Activated CD4-positive, alpha-beta T cell treated with anti-CD3 and anti-CD28 coated beads for 24 hours (primary cell): Measurements from ENCODE around the gene SFXN3.
A peak's percentile ranks its signal among the peaks of the same experiment; 100 is the strongest.

Experiments used
- DNase-seq, 2 donors: peaks; one replicate each; pipeline ENCODE4 v3.0.0-alpha.2; 2020; ENCODE audit warnings: low read depth in 2 of 2

Gene SFXN3

DNA sequence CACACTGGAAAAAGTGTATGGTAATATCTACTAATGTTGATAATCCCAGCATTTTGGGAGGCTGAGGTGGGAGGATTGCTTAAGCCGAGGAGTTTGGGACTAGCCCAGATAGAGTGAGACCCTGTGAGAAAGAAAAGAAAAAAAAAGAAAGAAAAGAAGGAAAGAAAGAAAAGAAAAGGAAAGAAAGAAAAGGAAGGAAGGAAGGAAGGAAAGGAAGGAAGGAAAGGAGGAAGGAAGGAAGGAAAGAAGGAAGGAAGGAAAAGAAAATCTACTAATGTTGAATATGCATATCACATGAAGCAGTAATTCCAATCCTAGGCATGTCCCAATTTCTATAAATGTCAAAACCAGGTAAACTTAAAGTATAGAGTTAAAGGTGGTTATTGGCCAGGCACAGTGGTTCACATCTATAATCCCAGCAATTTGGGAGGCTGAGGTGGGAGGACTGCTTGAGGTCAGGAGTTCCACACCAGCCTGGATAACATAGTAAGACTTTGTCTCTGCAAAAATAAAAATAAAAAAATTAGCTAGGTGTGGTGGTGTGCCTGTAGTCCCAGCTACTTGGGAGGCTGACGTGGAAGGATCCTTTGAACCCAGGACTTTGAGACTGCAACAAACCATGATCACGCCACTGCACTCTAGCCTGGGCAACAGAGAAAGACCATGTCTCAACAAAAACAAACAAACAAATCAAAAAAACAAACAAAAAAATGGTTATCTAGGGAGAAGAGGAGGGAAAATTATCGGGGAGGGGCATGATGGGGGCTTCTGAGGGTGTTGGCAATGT, 25.5 kb downstream of the SFXN3 start:
- no peak for DNase-seq

DNA sequence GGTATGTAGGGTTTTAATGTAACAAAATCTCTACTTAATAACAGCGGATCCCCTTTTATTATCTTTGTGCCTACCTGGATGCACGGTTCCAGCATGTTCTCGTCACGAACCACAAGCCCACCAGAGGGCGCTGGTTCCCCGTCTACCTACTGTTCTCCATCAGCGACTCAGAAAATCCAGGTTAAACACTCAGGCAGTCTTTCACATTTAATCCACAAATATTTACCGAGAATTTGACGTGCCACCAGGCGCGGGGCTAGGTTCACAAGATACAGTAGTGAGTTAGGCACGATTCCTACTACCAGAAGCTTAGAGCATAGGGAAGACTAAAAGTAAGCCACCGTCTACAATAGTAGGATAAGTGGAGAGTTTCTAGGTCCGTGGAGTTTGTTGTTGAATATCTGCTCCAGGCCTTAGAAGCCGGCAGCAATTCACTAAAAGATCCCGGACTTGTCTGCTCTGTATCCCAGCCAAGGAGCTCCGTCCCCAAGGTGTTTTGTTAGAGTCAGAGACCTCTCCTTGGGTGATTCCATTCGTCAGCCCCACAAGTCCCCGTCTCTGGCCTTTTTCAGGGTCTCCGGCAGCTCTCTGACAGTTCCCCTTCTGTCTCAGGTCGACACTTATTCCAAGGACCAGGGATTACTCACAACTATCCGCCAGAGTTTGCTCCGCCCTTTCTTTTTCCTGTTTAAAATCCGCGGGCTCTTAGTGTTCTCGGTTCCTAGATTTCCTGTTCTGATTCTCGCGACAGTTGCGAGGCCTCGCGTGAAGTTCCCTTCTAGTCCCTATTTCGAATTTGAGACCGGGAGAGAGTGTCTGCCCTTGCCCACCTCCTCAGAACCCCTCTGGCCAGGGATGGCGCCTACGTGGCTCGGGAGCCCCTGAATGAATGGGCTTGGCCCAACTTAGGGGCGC, 29.3 kb downstream of the SFXN3 start:
- peak; percentile 87 to 92 for DNase-seq

DNA sequence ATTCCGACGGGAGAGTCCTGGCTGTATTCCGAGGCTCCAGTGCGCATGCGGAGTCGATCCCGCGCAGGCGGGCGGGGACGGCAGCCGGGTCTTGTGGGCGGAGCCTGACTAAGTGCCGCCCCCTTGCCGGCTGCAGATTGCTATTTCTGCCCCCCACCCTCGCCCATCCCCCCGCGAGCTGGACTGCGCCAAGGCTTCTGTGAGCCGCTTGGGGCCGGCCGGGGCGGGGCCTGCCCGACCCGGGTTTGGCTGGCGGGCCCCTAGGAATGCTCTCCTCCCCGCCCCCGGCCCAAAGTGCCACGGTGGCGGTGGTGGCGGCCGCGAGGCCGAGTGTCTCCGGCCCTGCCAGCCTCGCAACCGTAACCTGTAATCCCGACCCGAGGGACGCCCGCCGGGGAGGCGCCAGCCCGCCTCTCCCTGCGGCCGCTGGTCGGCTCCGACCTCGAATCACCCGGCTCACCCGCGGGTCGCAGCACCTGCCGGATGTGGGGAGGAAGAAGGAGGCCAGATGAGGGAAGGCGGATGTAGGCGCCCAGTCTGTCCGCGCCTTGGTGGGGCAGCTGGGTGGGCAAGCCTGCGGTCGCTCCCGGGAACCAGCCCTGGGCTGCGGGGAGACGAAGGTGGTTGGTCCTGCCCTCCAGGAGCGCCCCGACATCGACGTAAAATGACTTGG, 30.1 kb downstream of the SFXN3 start:
- DNase-seq, result peak; percentile 87 to 89

DNA sequence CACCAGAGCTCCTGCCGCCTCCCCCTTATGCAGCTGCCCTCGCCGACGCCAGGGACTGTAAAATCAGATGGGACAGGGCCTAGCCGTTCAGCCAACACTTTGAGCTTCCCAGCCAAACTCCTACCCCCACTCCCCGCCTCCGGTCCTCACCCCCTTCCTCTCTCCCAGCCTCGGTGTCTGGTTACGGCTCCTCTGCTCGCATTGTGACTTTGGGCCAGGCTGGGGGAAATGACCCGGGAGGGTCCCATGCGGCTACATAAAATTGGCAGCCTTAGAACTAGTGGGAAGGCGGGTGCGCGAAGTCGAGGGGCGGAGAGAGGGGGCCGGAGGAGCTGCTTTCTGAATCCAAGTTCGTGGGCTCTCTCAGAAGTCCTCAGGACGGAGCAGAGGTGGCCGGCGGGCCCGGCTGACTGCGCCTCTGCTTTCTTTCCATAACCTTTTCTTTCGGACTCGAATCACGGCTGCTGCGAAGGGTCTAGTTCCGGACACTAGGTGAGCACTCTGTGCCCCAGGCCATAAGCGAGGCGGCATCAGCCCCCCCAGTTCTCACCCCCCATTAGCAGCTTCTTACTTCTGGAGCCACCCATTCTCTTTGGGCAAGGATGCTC, 30.7 kb downstream of the SFXN3 start, which contains the start of gene KAZALD1:
TSS of gene KAZALD1 (plus strand) at position 366 of the 608 bp plus-strand sequence. CDS start 604 bp downstream, outside the sequence.
- no peak for DNase-seq

DNA sequence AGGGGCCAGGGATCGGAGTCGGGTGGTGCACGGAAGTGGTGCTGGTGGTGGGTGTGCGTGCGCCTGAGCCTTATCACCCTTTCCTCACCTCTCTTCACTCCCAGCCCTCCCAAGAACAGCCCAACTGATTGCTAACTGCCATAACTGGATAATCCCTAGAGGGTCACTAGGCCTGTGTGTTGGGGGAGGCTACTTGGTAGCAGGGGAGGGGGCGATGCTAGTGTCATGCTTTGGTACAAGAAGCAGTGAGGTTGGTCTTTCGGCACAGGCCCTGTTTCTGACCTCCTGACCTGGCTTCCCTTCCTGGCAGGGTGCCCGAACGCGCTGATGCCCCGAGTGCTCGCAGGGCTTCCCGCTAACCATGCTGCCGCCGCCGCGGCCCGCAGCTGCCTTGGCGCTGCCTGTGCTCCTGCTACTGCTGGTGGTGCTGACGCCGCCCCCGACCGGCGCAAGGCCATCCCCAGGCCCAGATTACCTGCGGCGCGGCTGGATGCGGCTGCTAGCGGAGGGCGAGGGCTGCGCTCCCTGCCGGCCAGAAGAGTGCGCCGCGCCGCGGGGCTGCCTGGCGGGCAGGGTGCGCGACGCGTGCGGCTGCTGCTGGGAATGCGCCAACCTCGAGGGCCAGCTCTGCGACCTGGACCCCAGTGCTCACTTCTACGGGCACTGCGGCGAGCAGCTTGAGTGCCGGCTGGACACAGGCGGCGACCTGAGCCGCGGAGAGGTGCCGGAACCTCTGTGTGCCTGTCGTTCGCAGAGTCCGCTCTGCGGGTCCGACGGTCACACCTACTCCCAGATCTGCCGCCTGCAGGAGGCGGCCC, 31.4 kb downstream of the SFXN3 start:
- no peak for DNase-seq

DNA sequence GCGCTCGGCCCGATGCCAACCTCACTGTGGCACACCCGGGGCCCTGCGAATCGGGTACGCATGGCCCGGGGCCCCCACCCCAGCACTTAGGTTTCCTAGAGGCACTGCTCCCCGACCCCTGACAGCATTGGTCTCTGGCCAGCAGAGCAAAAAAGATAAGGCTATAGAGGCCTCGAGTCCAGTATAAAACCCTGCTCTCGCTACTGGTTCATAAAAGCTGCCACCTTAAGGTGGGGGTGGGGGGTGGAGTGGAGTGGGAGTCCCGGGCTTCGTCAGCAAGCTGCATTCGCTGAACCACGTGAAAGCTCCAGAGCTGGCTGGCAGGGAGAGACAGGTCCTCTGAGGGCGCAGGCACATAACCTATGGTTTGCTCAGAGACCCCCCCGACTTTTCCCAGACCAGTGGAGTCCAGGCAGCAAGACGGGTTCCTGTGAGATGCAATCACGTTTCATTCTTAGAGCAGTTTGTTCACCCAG, 32.1 kb downstream of the SFXN3 start:
- DNase-seq, result no peak

DNA sequence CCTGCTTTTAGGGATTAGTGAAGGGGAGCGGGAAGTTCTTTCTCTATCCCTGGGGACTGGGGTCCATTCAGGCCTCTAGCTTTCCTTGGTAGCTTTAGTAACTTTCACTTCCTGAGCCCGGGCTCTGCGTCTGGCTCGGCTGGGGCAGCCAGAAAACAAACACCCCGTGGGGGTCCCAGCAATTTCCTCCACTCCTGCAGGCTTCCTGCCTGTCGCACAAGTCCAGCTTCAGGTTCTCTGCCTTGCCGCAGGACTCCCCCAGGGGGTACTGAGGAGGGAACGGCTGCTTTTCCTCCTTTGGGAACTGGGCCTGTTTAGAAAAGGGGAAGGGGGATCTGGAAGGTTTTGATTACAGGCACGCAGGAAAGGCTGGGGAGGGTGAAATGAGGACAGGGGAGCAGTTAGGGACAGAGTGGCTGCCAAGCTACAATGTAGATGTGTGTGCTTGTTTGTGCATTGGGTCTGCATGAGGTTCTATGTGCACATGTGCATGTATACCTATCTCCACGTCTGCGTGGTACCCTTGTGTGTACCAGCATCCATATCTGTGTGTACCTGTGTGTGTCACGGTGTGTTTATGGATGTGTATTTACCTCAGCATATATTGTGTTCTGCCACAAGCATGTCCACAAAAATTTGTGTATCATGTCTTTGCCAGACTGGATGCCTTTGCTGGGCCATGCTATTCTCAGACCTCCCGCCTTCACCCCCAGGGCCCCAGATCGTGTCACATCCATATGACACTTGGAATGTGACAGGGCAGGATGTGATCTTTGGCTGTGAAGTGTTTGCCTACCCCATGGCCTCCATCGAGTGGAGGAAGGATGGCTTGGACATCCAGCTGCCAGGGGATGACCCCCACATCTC, 32.7 kb downstream of the SFXN3 start:
- no peak for DNase-seq

DNA sequence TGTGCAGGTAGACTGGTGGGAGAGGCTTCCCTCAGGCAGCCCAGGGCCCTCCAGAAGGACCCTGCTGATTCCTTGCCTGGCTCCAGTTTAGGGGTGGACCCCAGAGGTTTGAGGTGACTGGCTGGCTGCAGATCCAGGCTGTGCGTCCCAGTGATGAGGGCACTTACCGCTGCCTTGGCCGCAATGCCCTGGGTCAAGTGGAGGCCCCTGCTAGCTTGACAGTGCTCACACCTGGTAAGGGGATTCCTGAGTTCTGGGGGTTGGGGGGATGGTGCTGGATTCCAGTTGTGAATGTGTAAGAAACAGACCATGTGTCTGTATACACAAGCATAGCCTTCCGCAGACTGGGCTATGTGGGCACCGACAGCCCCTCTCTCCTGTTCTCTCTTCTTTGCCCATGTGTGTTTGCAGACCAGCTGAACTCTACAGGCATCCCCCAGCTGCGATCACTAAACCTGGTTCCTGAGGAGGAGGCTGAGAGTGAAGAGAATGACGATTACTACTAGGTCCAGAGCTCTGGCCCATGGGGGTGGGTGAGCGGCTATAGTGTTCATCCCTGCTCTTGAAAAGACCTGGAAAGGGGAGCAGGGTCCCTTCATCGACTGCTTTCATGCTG, 33.5 kb downstream of the SFXN3 start:
- DNase-seq, result no peak

DNA sequence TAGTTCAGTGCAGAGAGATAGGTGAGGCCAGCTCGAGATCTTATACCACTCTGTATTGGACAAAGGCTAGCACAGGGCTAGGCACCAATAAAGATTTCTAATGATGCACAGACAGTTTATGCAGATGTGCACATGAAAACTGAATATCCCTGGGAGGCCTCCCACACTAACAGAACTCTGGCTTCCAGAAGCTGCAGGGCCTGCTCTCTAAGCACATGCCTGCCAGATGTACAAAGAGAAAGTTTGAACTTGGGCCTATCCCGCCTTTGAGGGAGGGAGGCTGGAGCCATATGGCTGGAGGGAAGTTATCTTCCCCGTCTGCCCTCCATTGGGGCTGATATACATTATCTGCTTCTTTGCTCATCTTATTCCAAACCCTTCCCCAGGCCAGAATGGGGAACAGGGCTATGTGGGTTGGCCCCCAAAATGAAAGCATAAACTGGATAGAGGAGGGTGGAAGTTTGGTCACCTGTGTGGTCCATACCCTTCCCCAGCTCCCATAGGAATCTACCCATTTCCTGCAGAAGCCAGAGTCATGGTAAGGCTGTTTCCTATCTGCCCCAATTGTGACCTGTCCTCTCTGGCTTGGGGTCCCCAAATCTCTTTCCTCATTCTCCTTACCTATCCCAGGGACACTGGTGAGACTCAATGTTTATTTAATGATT, 34.6 kb downstream of the SFXN3 start:
- DNase-seq, result no peak

DNA sequence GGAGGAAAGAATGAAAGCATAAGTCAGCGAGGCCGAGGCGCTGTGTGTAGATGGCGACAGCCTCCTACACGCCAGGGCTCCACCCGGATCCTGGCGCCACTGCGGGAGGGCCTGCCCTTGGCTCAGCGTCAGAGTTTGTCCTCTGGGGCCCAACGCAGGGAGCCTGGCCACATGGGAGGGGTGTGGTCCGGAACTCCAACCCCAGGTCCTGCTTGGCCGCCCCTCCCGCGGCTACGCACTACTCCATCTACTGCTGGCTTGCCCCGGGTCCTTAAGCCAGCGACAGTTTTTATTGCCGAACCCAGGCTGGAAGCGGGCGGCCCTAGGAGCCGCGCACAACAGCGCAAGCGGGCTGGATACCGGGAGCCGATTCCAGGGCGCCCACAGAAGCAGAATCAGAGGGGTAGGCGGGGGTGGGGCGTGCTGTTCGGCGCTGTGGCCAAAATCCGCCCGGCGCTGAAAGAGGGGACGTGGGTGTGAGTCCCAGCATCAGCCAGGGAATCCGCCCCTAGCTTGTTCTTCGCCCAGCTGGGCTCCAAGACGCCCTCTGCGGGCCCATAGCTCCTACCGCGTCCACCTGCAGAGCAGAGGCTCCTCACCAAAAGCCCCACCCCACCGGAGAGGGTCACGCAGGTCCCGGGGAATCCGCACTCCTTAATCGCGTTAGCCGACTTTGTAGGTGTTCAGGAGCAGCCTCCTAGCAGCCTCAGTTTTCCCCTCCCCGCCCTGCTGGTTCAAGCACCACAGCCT, 35.3 kb downstream of the SFXN3 start:
- no peak for DNase-seq

DNA sequence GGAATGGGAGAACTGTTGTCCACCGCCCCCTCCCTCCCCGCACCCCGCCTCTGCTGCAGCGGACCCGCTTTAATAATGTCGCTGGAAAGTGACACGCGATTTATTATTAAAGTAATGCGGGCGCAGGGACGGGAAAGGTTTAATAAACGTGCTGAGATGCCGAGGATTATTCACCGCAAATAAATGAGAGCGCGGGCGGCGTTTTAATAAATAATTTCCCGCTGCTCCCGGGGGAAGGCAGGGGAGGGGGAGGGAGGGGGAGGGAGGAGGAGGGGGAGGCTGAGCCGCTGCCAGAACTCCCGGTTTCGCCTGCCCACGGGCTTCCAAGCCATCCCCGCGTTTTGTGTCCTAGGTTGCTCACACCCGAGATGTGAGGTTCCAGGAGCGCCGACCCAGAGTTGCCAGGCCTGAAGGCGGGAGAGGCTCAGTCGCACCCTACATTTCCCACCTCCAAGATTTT, 35.9 kb downstream of the SFXN3 start:
- DNase-seq, result no peak

DNA sequence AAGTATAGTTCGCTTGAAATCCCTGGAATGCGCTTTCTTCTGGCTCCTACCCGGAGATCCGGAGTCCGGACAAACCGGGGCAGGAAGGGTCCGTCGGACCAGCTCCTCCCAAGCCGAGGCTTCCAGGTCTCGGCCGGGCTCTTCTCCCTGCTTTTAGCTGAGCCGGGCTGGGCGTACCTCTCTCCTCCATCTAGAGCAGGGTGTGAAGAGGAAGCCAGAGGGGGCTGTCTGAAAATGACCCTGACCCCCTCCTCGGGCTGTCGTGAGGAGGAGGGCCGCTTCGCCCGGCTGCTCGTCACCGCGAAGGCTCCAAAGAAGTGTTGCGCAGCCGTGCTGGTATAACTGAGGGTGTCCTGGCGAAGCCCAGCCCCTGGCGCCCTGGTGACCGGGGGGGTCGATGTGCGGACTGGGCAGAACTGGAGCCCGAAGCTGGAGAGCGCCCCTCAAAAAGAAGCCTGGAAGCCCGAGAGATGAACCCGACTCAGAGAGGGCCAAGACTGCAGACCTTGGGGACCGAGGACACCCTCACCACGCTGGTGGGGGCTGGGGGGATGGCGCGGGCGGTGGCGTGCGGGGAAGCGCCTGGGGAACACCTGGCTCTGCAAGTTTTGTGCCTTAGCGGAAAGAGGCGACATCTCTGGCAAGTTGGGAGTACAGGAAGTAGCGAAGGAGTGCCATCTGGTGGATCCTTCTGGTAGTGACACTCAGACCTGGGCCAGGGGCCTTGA, 36.5 kb downstream of the SFXN3 start:
- peak; percentile 66 to 75 for DNase-seq

DNA sequence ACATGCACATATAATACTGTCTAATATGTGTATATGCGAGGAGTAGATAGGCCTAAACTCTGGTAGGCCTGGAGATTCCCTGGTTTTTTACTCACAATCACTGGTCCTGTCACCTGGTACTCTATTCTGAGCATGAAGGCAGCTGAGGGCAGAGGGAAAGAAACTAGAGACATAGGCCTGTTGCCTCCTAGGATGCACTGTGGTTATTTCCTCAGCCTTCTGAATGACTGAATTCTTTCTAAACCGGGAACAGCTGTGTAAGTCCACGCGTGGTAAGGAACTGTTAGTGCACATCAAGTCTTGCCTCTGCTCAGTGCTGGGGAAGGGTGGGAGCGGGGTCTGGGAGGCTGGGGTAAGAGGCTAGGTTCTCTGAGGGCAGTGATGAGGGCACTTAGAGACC, 38.4 kb downstream of the SFXN3 start:
- DNase-seq, result no peak

DNA sequence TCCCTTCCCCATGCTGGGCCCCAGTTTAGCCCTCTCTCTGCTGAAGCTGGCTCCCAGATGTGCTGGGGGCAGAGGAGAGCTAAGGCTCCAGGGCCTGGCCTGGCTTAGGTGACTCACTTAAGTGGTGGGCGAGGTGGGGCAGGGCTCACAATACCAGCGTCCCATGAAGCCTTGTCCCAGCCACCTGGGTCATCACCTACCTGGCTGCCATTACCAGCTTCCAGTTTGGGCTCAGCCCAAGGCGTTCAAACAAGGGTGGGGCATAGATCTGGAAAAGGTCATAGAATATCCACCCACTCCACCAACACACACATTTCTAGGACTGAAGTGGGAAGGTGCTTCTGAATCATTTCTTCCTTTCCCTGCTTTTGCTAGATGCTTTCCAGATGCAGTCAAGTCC, 39.1 kb downstream of the SFXN3 start:
- no peak for DNase-seq

DNA sequence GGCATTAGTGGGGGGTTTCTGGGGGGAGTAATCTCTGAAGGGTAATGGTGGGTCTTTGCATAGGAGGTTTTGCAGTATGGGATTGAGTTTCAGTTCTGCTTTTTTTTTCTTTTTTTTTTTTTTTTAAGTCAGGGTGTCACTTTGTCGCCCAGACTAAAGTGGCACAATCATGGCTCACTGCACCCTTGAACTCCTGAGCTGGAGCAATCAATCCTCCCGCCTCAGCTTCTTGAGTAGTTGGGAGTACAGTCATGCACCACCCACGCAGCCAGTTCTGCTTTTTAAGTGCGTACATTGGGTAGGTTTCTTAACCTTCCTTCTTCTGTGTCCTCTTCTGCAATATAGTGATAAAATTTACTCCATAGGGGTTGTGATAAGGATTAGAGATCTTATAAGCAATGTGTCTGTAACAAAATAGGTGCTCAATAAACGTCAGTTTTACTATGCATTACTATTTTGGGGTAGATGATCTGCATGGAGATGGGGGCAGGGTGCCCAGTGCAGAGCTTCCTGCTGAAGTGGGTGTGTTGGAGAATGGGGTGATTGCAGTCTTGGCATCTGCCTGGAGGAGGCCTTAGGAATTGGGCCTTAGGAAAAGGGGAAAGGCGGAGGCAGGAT, 40.3 kb downstream of the SFXN3 start:
- DNase-seq, result no peak

DNA sequence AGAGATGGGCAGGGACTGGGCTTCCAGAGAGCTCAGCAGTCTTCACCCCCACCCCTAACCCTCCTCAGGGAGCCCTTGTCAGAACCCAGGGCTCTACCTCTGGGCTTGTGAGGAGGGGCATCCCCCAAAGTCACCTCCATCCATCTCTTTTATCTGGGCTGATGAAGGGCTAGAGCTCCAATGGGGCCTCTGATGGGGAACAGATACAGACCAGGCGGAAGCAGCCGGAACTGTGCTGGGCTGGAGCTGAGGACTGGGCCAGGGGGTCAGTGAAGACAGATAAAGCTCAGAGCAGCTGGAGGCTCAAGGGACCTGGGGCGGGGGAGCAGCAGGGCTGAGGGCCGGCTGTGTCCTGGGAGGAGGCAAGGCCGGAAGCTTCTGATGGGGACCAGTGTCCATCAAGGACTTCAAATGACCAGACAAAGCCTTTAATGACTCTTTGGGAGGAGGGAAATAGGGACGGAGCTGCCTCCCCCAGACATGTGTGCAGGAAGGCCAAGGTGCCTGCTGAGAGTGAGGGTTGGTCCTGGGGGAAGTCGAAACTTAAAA, 40.9 kb downstream of the SFXN3 start:
- DNase-seq, result no peak

DNA sequence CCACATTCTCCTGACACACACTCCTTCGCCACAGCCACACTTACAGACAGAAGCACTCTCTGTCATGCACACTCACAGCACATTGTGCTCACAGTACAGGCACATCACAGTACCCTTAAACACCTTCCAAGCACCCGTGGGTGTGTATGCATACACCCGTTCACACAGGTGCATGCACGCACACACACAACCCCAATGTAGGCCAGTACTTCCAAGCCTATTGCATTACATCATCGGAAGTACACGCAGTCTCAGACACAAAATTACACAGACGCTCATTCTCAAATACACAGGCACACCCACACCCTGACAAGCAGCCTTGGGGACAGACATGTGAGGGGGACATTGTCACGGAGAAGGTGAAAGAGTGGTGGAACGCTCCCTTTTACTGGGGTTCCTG, 41.9 kb downstream of the SFXN3 start:
- DNase-seq, result no peak
